ENCODE measurements around the gene ADAM10.

DNA sequence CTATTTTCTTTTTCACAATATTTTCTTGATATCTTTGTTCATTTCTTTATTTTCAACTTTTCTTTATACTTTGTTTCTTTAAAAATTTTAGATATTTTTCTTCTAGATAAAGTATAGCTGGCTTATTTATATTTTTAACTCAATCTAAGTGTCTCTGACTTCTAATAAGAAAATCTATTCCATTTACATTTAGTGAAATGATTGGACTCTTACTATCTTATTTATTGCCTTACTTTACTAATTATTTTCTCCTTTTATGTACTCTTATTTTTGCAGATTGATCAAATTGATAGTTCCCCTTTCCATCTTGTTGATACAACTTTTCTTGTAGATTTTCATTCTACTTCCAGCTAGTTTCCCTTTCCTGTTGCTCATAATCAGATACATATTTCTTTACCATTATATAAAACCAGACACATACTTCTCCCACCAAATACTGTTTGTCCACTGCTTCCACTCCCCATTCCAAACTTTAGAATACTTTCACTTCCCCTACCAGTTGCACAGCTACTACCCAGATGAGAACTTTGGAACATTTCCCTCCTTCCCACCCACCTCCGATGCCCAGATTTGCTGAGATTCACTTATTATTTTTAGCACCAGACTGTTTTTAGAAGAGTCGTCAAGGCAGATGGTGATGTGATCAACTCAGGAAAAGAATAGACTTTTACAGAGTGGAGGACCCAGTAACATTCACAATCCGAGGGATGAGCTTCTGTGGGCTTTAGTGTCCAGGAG, 166.2 kb downstream of the ADAM10 start:
- TF ChIP-seq, protein P1, sequence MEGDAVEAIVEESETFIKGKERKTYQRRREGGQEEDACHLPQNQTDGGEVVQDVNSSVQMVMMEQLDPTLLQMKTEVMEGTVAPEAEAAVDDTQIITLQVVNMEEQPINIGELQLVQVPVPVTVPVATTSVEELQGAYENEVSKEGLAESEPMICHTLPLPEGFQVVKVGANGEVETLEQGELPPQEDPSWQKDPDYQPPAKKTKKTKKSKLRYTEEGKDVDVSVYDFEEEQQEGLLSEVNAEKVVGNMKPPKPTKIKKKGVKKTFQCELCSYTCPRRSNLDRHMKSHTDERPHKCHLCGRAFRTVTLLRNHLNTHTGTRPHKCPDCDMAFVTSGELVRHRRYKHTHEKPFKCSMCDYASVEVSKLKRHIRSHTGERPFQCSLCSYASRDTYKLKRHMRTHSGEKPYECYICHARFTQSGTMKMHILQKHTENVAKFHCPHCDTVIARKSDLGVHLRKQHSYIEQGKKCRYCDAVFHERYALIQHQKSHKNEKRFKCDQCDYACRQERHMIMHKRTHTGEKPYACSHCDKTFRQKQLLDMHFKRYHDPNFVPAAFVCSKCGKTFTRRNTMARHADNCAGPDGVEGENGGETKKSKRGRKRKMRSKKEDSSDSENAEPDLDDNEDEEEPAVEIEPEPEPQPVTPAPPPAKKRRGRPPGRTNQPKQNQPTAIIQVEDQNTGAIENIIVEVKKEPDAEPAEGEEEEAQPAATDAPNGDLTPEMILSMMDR (optimal IDR thresholded peaks at IDR 0.05 in 1 of 3, IDR thresholded peaks at IDR 0.05 in 1 of 3, conservative IDR thresholded peaks at IDR 0.05 in 1 of 3; ENCODE audit: extremely low read depth in 1 of 3, insufficient read depth in 2 of 3, low read length in 3 of 3) = no peak
- TF ChIP-seq EZH2 (IDR thresholded peaks at IDR 0.05; ENCODE audit: low read length) = no peak
